SU-DHL-6 (cell line): Measurements from ENCODE around the gene APBA2.

Experiments
- H2AFZ ChIP-seq: fragments of 200-600 bp; sonication (generic); 2 replicates; pipeline ENCODE4 v1.6.1; 2014; ENCODE audit warnings: low read depth, mild to moderate bottlenecking, moderate library complexity, mixed read lengths, antibody characterized with exemption, low read length; ENCODE audit not compliant: severe bottlenecking
- H3F3A ChIP-seq: fragments of 200-600 bp; shearing (Covaris generic); 2 replicates; pipeline ENCODE4 v1.6.0; 2016; ENCODE audit warnings: antibody characterized with exemption, mild to moderate bottlenecking; ENCODE audit not compliant: insufficient read depth
- H3K27ac ChIP-seq: fragments of 200-600 bp; sonication (generic); 2 replicates; pipeline ENCODE4 v1.5.1; 2016; ENCODE audit warnings: low read depth, mild to moderate bottlenecking, low read length, moderate library complexity, mixed read lengths
- H3K27me3 ChIP-seq: fragments of 200-600 bp; sonication (generic), shearing (Covaris generic); 2 replicates; pipeline ENCODE4 v1.6.0; 2014; ENCODE audit warnings: mild to moderate bottlenecking, low read length
- H3K36me3 ChIP-seq: fragments of 200-600 bp; sonication (generic); 2 replicates; pipeline ENCODE4 v1.6.1; 2014; ENCODE audit warnings: mild to moderate bottlenecking, low read length, mixed read lengths
- H3K4me2 ChIP-seq: fragments of 300-600, 200-600 bp; shearing (Covaris generic), sonication (generic); 2 replicates; pipeline ENCODE4 v1.6.0; 2014; ENCODE audit warnings: low read length, low read depth, mild to moderate bottlenecking; ENCODE audit not compliant: poor library complexity, severe bottlenecking
- H3K4me3 ChIP-seq: fragments of 200-600 bp; sonication (generic); 2 replicates; pipeline ENCODE4 v1.5.1; 2014; ENCODE audit warnings: antibody characterized with exemption, low read length, mild to moderate bottlenecking, mixed read lengths; ENCODE audit not compliant: insufficient read depth, poor library complexity, severe bottlenecking
- H3K79me2 ChIP-seq: fragments of 200-600 bp; sonication (generic); 2 replicates; pipeline ENCODE4 v1.6.1; 2014; ENCODE audit warnings: mild to moderate bottlenecking, low read length, moderate library complexity; ENCODE audit not compliant: insufficient read depth
- H3K9ac ChIP-seq: fragments of 200-600 bp; sonication (generic); 2 replicates; pipeline ENCODE4 v1.7.0; 2014; ENCODE audit warnings: mild to moderate bottlenecking, low read length
- H3K9me2 ChIP-seq: fragments of 200-600 bp; sonication (generic); replicated peaks from 2 replicates; pipeline ENCODE4 v1.6.1; 2014; ENCODE audit warnings: low read length; ENCODE audit not compliant: insufficient read depth
- H3K9me3 ChIP-seq: fragments of 200-600 bp; sonication (generic); 2 replicates; pipeline ENCODE4 v1.6.1; 2014; ENCODE audit warnings: low read length, mixed read lengths; ENCODE audit not compliant: insufficient read depth
- H4K20me1 ChIP-seq: fragments of 200-600 bp; sonication (generic); 2 replicates; pipeline ENCODE4 v1.6.1; 2014; ENCODE audit warnings: low read depth, mild to moderate bottlenecking, antibody characterized with exemption, low read length, moderate library complexity, mixed read lengths
- EZH2phosphoT487 ChIP-seq: fragments of 200-600 bp; sonication (generic), shearing (Covaris generic); conservative IDR thresholded peaks from 2 replicates; pipeline ENCODE4 v1.6.1; 2018; ENCODE audit warnings: mild to moderate bottlenecking, antibody characterized with exemption, low read length, moderate library complexity, mixed read lengths
- TF ChIP-seq, protein P1 (sequence below): fragments of 200-600 bp; sonication (generic); IDR thresholded peaks from one replicate; pipeline ENCODE4 v1.5.1; 2017; ENCODE audit warnings: antibody characterized with exemption, mild to moderate bottlenecking, low read length, moderate library complexity; ENCODE audit not compliant: insufficient read depth, poor library complexity, severe bottlenecking

APBA2 gene

DNA sequence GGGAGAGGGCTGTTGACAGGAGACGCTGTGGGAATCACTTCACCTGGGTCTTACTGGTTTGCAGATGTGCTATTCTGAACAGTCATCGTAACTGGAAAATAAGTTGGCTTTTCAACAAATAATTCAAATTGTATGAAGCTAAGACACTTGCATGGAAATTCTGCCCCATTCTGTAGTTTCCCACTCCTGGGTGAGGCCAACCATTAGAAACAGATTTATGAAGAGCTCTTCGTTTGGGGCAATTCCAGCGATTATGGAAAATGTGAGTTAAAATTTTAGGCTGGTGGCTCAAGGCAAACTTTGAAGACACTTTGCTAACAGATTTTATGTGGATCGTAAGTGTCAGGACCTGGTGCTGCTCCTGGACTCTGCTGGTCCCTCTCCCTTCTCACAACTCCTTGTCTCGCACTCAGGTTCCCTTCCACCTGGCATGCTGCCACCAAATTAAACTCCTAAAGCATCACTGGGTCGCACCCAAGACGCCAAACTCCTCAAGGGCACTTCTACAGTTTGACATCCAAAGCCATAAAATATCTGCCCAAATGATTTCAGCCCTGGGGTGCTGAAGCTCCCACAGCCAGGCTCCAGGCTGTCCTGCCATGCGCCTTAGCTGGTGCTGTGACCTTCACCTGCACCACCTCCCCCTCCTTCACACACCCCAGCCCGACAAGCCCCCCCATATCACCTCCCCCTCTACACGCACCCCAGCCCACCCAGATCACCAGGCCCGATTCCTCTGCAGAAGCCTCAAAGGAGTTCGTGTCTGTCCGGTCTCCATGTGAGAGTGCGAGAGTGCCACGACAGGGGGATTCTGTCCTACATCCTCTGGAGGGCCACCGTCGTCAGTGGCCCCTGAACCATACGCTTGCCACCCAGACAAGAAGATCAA, 245.4 kb downstream of the APBA2 start:
- H3K27ac ChIP-seq = no peak overlapping the region
- no peaks in the 10 kb centered on the region for H3K9me3 ChIP-seq
- no peak overlapping the region for H2AFZ ChIP-seq
- H3K9me2 ChIP-seq = no peaks in the 10 kb centered on the region
- H3K27me3 ChIP-seq = no peaks in the 10 kb centered on the region
- no peaks in the 10 kb centered on the region for H4K20me1 ChIP-seq
- H3K4me3 ChIP-seq = no peak overlapping the region
- no peaks in the 10 kb centered on the region for H3K79me2 ChIP-seq
- H3K4me2 ChIP-seq = no peak overlapping the region
- TF ChIP-seq EZH2phosphoT487 = no peak
- TF ChIP-seq, protein P1, sequence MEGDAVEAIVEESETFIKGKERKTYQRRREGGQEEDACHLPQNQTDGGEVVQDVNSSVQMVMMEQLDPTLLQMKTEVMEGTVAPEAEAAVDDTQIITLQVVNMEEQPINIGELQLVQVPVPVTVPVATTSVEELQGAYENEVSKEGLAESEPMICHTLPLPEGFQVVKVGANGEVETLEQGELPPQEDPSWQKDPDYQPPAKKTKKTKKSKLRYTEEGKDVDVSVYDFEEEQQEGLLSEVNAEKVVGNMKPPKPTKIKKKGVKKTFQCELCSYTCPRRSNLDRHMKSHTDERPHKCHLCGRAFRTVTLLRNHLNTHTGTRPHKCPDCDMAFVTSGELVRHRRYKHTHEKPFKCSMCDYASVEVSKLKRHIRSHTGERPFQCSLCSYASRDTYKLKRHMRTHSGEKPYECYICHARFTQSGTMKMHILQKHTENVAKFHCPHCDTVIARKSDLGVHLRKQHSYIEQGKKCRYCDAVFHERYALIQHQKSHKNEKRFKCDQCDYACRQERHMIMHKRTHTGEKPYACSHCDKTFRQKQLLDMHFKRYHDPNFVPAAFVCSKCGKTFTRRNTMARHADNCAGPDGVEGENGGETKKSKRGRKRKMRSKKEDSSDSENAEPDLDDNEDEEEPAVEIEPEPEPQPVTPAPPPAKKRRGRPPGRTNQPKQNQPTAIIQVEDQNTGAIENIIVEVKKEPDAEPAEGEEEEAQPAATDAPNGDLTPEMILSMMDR = no peak
- no peak overlapping the region for H3K9ac ChIP-seq
- no peaks in the 10 kb centered on the region for H3F3A ChIP-seq
- no peaks in the 10 kb centered on the region for H3K36me3 ChIP-seq

DNA sequence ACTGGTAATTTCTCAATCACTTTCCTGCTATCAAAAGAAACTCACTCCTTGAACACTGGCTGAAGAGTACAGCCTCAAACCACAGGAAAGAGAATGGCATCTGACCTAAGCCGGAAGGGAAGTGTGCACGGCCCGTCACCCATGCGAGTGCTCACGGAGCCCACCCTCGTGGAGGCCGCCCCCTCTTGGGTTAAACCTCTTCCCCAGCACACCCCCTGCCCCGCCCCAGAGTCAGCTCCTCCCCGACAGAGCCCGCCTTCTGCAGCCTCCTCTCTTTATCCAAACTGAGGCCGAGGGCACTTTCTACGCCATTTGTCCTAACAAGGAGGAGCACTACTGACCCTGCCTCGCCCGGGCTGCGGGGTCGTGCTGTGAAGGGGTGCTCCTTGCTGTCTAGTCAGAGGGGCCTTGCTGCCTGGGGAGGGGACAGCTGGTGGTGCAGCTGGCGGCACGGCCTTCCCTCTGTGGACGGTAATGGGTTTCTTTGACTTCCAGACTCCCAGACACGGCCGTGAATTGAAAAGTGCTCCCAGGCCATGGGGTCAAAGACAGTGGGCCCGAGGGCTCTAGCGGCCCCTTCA, 246.2 kb downstream of the APBA2 start:
- Histone ChIP-seq H3K79me2 (no peaks in the 10 kb centered on the region), H3K9me2 (no peaks in the 10 kb centered on the region), H4K20me1 (no peaks in the 10 kb centered on the region), H3K9me3 (no peaks in the 10 kb centered on the region), H3F3A (no peaks in the 10 kb centered on the region), H3K27ac (no peak overlapping the region), H3K4me3 (no peak overlapping the region), H3K36me3 (no peaks in the 10 kb centered on the region), H3K9ac (no peak overlapping the region), H2AFZ (no peak overlapping the region), H3K4me2 (no peak overlapping the region), H3K27me3 (no peaks in the 10 kb centered on the region)
- TF ChIP-seq EZH2phosphoT487 = no peak
- TF ChIP-seq, protein P1 = no peak

DNA sequence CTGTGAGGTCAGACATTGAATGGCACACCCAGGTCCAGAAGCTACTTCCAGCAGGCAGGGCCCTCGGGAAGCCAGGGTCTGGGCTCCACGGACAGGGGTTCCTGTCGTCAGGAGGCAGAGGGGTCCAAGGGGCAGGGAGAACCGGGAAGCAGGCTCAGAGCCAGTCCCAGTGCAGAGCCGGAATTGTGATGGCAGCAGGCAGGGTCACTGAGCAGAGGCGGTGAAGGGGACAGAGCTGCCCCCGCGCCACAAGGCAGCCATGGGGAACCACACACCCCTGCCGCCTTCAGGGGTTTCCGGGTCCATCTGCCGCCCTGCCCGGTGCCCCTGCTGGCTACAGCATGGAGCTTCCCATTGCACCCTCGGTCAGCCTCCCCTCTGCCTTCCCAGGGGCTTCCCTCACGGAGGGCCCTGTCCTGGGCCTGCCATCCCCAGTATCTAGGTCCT, 247.0 kb downstream of the APBA2 start:
- H3K27me3 ChIP-seq = no peaks in the 10 kb centered on the region
- no peaks in the 10 kb centered on the region for H3K9me2 ChIP-seq
- H3K79me2 ChIP-seq = no peaks in the 10 kb centered on the region
- H3K9me3 ChIP-seq = no peaks in the 10 kb centered on the region
- no peak for TF ChIP-seq EZH2phosphoT487
- TF ChIP-seq, protein P1 = no peak
- no peak overlapping the region for H2AFZ ChIP-seq
- H3K9ac ChIP-seq = no peak overlapping the region
- no peaks in the 10 kb centered on the region for H4K20me1 ChIP-seq
- no peak overlapping the region for H3K27ac ChIP-seq
- H3F3A ChIP-seq = no peaks in the 10 kb centered on the region
- no peak overlapping the region for H3K4me3 ChIP-seq
- no peaks in the 10 kb centered on the region for H3K36me3 ChIP-seq
- no peak overlapping the region for H3K4me2 ChIP-seq
